Activated CD4-positive, alpha-beta T cell treated with anti-CD3 and anti-CD28 coated beads, Interleukin-2, amount 50 U/mL, for 4 hours (primary cell): ENCODE data around the gene CARF.
"Not testable (repeated sequence)": the region's sequence is repeated elsewhere in the genome, so short reads cannot be mapped to it uniquely, and the experiment has no call there.

ENCODE experiments used
- DNase-seq, 2 experiments: peaks; one replicate each; pipeline ENCODE4 v3.0.0-alpha.2; 2020

CARF gene, protein sequence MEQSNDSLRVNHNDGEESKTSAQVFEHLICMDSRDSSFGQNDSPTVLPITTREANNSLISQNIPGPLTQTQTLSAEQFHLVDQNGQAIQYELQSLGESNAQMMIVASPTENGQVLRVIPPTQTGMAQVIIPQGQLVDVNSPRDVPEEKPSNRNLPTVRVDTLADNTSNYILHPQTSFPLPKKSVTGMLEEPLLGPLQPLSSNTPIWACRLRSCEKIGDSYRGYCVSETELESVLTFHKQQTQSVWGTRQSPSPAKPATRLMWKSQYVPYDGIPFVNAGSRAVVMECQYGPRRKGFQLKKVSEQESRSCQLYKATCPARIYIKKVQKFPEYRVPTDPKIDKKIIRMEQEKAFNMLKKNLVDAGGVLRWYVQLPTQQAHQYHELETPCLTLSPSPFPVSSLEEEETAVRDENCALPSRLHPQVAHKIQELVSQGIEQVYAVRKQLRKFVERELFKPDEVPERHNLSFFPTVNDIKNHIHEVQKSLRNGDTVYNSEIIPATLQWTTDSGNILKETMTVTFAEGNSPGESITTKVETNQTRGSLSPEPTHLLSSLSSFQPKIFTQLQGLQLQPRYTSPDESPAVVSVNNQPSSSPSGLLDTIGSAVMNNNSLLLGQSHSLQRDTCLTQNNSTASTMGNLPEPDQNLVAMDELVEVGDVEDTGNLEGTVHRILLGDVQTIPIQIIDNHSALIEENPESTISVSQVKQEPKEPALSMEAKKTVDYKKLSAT

DNA sequence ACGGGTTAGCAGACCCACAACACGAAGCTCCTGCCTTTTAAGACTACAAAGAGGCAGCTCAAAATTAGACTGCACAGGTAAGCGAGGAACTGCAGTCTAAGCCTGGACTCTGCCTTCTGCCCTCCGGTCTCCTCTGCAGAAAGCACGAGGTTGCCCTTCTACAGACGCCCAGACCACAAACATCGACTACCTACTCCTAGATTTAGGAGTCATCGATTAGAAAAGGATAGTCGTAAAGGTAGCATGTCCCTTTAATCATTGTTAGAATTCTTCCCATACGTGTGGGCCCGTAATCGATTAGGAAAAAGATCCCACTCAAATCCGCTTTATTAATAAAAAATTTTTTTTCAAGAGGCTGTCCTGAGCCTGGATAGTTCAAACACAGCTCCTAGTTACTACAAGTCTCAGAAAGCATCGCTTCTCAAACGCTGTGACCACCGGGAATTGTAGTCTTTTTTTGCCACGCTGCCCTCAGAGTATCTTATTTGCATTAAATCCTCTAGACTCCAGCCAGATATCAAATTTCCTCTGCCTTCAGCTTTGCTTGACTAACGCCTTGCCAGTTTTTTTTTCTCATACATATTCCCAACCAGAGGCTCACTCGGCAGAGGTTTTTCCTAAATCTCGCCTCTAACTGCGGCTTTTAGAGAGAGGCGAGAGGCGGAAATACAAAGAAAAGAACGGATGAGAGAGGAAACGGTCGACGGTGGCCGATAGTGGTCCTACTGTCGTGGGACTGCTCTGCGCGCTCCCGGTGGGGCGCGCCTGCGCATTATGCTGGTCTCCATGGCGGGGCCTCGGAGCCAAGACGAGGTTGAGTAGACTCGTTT, at the start of gene CARF, which contains the start of gene WDR12:
CARF (plus strand) TSS at position 764 of the 830 bp plus-strand sequence. CDS start 29,628 bp downstream, outside the sequence.
WDR12 (minus strand) TSS at position 162 of the 830 bp plus-strand sequence. CDS start 197 bp downstream, outside the sequence.
- peak; percentile 85 for DNase-seq

DNA sequence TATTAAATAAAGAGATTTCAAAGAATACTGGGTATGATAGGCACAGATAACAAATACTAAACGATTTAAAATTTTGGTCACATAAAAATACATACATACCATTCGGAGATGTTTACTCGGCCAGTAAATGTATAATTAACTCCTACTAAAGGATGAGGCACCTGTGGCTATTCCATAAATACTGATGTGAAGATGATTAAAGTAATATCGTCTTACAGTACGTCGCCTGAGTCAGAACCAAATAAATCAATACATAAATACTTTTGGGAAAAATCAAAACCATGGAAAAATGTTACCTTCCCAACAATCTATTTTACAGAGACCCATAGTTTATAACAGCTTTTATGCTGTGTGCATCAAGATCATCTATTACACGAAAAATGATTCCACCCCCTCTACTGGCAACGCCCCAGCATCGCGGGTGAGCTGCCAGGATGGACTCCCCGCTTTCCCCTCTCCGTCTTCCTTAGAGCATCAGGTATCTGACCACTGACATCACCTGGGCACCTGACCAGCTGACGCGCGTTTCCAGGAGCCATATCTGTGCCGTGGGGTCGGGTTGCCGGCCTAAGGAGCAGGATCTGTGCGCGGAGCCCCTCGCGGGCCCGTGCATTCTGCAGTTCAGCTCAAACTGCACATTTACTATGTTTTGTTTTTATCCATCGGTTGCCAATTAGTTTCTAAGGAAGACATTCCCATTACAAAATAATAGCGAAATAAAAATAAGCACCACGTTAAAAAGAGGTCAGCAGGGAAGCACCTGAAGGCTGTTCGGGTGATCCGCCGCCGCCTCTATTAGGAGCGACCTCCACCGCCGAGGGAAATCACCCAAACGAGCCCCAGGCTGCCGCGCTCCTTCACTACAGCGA, 41.4 kb upstream of the CARF start:
- DNase-seq, result peak; percentile 49 to 51

DNA sequence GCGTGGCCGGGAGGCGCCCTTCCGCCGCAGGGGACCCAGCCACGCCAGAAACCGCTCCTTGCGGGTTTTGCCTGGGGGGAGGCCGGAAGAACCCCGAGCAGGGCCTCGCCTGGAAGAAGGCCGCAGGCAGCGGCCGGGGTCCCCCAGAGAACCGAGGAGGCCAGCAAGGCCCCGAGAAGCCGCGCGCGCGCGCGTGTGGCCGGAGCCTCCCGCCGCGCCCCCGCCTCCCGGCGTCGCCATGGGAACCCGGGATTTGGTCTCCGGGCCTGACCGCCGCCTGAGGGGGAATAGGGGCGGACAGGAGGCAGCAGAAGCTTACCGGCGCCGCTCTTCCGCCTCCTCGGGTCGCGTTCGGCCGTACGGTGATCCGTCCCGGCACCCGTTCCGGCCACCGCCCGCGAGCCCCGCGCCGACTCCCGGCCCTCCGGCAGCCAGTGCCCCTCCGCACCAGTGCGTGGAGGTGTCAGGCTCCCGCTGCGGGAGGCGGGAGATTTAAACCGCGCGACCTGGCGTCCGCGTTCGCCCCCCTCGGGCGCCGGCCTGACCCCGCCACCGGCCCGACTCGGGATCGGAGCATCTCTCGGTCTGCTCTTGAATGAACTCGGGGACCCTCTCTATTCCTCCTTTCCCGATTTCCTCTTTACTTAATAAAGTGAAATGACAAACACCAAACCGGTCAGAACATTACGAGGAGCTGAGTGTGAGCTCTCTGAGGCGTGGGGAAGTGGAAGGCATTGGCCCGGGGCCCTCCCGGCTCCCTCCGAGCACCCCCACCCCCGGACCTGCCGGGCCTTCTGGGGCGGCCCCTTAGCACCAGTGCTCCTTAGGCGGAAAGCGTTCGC, 40.6 kb upstream of the CARF start, which contains the start of gene ICA1L:
ICA1L (minus strand) TSS at position 467 of the 842 bp plus-strand sequence. CDS start 42,757 bp downstream, outside the sequence.
- peak; percentile 5 to 12 for DNase-seq

DNA sequence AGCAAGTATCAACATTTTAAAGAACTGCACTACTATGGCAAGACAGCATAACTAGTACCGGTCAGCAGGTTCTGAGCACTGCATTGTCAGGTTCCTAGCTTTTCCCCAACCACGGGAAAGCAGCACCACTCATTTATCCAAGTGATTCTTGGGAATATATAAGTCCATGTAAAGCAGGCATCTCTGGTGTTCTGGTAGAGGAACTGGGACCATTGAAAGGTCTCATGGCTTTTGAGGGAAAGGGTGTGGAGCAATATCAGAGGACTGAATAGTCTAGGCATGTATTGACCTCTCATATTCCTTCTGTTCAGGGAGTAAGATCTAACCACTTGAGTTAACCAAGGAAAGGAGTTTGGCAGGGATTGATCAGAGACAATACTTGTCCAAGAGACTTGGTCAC, 34.4 kb upstream of the CARF start:
- no peak for DNase-seq

DNA sequence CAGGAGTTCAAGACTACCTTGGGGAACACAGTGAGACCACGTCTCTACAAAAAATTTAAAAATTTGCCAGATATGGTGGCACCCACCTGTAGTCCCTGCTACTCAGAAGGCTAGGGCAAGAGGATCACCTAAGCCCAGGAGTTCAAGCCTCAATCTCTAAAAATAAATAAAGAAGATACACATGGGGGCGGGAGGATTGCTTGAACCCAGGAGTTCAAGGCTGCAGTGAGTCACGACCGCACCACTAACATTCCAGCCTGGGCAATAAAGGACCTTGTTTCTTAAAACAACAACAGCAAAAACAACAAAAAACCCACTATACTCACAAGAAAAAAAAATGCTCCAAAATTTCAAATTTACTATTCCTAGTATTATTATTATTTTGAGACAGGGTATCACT, 30.5 kb upstream of the CARF start:
- DNase-seq, result no peak

DNA sequence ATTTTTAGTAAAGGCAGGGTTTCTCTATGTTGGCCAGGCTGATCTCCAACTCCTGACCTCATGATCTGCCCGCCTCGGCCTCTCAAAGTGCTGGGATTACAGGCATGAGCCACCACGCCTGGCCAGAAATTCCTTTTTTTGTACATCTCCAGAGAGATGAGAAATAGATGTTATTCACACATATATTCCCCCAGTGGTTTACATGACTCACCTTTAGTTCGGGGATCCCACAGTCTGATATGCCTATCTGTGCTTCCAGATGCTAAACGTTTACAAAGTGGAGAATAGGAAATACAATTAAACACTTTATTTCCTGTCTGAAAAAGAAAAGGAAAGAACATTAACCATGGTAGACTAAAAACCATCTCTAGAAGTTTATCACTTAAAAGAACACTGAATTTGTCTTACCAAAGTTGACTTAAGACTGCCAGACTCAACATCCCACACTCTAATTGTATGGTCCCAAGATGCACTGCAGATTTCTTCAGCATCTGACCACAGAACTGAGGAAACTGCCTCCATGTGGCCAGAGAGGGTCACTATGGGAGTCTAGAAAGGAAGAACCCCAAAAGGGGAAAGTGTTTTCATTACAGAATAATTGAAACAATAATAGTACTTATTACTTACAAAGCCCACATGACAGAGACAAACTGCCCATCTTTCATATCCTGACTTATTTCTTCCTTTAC, 27.9 kb upstream of the CARF start:
- no peak for DNase-seq

DNA sequence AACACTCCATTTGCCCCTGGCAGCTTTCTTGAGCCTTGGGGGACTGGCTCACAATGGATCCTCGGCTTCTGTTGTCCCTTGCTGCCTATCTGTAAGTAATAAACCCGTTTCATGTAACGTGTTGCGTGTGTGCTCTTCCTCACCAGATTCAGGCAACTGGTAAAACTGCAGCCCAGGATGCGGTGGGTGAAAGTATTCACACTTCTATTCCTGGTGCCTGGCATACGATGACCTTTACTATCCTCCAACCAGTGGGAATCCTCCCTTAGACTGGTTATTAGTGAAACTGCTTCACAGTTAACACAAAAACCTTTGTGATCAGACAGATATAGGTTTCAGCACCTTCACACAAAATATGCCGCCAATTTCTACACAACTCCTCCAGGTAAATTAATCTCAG, 26.9 kb upstream of the CARF start:
- DNase-seq, result no peak

DNA sequence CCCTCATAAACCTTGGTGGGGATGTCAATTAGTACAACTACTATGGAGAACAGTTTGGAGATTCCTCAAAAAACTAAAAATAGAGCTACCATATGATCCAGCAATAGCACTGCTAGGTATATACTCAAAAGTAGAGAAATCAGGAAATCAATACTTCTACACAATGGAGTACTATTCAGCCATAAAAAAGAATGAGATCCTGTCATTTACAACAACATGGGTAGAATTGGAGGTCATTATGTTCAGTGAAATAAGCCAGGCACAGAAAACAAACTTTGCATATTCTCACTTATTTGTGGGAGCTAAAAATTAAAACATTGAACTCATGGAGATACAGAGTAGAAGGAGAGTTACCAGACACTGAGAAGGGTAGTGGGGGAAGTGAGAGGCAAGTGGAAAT, 6.6 kb upstream of the CARF start:
- not testable (repeated sequence) for DNase-seq

DNA sequence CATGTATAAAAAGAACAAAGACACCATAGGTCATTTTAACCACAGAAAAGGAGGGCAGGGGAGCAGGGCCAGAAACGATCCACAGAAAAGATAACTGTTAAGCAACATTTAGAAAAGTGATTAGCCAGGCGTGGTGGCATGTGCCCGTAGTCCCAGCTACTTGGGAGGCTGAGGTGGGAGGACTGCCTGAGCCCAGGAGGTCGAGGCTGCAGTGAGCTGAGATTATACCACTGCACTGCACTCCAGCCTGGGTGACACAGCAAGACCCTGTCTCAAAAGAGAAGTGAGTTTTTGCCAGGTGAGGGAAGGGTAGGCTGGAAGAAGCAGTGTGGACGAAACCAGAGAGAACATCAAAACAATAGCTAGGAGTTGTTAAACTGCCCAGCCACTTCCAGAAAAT, 3.9 kb upstream of the CARF start:
- no peak for DNase-seq

DNA sequence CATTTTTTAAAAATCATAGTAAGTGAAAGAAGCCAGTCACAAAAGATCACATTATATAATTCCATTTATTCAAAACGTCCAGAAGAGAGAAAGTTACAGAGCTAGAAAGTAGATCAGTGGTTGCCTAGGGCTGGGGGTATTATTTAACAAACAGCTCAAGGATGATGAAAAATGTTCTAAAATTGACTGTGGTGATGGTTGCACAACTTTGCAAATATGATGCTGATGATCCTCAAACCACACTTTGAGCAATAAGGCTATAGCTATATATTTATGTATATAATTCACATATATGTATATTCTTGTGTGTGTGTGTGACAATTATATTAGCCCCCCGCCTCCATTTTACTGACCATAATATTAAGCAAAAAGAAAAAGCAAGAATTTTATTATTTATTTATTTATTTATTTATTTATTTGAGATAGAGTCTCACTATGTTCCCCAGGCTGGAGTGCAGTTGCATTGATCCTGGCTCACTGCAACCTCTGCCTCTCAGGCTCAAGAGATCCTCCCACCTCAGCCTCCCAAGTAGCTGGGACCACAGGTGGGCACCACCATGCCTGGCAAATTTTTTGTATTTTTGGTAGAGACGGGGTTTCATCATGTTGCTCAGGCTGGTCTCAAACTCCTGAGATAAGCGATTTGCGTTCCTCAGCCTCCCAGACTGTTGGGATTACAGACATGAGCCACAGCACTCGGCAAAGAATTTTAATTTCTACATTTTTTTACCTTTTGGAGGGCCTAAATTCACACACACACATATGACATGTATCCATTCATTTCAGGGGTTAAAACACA, 2.5 kb upstream of the CARF start:
- DNase-seq, result no peak

DNA sequence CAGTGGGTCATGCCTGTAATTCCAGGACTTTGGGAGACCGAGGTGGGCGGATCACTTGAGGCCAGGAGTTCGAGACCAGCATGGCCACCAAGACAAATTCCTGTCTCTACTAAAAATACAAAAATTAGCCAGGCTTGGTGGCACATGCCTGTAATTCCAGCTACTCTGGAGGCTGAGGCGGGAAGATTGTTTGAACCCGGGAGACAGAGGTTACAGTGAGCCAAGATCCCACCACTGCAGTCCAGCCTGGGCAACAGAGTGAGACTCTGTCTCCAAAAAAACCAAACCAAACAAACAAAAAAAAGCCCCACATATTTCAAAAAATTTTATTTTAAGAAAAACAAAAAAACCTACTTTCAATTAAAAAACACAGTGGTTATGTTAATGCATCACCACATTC, 1.8 kb upstream of the CARF start:
- not testable (repeated sequence) for DNase-seq

DNA sequence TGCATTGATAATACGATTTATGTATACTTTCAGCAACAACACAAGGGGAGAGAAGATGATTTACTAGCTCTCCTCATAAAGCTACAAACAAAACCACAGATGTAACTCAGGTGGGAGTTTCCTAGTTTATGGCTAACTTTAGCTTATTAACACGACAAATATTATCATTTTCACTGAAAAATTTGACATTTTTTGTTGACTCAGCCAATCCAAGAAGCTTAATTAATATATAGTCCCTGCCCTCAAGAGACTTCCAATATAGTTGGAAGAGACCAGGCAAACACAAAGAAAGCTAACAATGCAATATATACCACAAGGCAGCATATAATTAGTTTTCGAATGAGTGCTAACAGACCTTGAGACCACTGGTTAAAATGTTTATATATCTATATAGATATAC, 1.4 kb upstream of the CARF start:
- no peak for DNase-seq

DNA sequence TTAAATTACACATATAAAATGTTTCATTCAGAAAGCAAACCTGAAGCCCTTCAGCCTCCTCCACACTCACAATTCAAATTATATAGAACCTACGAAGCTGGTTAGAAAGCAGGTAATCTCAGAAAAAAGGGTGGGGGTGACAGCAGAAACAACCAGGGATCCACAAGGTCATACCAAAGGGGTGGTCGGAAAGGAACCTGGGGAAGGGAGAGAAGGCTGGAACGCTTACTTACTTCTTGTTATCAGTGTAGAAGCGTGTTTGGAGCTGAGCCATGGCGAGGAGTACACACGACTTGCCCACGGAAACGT, 918 bp upstream of the CARF start:
- DNase-seq, result no peak

DNA sequence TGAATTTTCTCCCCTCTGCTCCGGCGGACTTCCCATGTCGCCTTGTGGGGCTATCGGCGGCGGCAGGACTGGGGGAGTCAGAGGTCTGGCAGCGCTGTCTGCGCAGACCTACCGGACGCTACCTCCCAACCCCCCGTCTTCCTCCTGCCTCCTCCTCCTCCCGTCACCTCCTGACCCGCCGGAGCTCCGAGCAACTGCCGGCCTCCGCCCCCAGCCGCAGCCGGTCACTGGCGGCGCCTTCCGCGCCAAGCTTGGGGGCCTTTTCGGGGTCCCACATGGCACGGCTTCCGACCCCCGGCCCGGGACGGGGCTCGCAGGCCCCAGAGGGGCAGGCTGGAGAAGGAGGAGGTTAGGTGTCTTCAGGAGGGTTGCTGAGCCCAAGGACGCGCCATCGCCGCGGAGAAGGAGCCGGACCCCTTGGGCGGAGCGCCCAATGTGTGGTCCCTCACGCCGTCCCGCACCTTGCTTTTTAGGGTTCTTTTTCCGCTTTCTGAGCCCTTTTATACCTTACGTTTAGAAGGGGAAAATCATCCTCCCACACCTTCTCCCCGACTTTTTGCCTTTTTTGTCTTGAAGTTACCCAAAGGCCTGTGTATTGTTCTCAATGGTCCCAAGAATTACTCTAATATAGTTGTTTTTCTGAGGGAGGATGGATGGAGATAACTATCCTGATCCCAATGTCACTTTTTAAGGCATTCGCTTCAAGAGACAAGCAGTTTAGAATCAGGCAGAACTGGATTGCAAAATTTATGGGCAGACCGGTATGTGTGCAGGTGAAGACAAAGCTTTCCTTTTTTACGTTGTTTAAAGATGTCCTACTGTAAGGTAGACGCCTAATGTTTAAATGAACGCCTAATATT, 497 bp downstream of the CARF start:
- DNase-seq, result not testable (repeated sequence)

DNA sequence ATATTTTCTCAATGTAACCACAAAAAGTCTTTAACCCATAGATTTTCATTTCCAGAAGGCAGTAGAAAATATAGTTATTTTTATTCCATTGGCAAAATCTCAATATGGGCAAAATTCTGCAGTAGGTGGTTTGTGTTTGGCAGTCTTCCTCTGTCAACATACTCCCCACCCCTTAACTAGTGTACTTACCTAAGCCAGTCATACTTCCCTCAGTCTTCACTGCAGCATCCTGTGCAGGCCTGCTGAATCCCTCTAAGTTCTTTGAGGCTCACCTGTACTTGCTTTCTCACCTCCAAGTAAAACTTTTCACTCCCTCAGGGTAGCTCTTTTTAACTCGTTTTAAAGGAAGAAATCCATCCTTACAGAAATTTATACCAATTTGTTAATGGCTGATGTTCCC, 6.8 kb downstream of the CARF start:
- DNase-seq, result no peak

DNA sequence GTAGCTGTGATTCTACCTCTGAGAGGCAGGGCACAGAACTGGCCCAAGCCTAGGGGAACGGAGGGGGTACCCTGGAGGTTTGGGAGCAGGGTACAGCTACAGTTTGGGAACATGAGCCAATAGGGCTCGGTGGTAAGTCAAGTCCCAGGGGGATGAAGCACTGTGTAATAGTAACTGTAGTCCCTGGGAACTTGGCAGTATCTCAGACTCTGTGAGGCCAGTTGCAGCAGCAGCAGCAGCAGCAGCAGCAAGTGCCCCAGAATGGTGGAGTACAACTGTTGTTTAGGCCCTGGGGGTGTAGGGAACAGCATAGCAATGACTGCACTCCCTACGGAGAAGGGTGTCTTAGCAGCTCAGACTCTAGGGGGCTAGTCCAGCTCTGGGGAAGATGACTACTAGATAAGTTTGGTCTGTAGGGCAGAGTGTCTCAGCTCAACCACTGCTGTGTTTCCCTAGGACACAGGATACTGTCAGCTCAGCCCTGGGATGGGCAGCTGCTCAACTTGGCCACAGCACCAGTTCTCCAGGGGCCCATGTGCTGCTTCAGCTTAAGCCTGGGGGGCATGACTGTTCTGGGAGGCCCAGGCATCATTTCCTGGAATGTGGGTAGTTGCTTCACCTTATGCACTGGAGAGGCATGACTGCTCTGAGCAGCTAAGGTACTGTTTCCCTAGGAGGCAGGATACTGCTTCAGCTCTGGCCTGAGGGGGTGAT, 20.5 kb downstream of the CARF start:
- DNase-seq, result no peak

DNA sequence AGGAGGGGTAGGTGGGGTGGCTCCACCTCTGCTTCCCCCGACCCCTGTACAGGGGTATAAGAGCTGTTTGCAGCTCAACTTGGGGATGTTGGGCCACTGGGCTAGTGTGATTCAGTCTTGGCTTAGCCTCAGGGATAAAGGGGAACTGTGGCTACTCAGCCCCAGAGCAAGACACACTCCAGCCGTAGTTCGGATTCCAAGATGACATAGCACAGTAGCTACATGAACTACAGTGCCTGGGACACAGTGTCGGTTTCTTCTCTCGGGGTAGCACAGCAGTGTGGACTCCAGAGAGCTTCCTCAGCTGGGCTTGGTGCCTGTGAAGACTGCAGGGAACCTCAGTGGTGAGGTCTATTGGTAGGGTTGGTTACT, 21.1 kb downstream of the CARF start:
- no peak for DNase-seq

DNA sequence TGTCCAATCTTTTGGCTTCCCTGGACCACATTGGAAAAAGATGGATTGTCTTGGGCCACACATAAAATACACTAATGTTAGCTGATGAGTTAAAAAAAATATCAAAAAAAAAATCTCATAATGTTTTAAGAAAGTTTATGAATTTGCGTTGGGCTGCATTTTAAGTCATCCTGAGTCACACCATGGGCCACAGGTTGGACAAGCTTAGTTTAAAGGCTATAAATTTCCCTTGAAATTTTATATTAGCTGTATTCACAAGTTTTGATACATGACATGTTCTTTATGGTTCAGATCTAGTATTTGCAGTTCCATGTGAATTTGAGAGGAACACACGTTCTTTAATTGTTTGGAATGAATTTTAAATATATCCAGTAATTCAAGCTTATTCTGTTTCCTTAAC, 21.9 kb downstream of the CARF start:
- no peak for DNase-seq
